NCI-H2227 (cell line): Measurements from ENCODE around the gene ATP13A3.
A peak's percentile ranks its signal among the peaks of the same experiment; 100 is the strongest.
"Not testable (repeated sequence)": the region's sequence is repeated elsewhere in the genome, so short reads cannot be mapped to it uniquely, and the experiment has no call there.

Experiments
- DNase-seq: peaks from one replicate; lab custom pipeline; 2025; ENCODE audit not compliant: unreplicated experiment; lab: John Stamatoyannopoulos, UW

Gene ATP13A3

DNA sequence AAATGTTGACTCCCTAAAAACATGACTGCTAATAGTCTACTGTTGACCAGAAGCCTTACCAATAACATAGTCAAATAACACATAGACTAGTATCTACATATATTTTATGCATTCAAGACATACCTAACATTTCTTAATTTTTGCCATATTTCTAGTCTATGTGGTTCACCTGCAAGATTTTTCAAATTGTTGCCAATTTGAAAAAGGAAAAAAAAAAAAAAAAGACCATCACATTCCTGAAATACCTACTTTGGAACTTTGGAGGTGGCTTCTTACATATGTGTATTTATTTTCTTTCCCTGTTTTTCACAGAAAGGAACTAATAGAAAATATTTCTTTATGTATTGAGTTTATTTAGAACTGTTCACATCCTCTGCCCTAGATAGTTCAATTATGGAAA is 13.4 kb upstream of the ATP13A3 start:
- DNase-seq: no peak

DNA sequence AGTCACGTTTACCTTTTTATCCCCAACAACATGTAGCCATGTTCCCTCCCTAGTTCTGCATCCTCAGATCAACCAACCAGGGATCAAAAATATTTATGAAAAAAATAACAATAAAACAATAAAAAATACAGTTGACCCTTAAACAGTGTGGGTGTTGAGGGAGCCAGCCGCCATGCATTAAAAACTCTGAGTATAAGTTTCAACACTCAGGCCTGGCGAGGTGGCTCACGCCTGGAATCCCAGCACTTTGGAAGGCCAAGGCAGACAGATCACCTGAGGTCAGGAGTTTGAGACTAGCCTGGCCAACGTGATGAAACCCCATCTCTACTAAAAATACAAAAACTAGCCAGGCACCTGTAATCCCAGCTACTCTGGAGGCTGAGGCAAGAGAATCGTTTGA is 12.7 kb upstream of the ATP13A3 start:
- not testable (repeated sequence) for DNase-seq

DNA sequence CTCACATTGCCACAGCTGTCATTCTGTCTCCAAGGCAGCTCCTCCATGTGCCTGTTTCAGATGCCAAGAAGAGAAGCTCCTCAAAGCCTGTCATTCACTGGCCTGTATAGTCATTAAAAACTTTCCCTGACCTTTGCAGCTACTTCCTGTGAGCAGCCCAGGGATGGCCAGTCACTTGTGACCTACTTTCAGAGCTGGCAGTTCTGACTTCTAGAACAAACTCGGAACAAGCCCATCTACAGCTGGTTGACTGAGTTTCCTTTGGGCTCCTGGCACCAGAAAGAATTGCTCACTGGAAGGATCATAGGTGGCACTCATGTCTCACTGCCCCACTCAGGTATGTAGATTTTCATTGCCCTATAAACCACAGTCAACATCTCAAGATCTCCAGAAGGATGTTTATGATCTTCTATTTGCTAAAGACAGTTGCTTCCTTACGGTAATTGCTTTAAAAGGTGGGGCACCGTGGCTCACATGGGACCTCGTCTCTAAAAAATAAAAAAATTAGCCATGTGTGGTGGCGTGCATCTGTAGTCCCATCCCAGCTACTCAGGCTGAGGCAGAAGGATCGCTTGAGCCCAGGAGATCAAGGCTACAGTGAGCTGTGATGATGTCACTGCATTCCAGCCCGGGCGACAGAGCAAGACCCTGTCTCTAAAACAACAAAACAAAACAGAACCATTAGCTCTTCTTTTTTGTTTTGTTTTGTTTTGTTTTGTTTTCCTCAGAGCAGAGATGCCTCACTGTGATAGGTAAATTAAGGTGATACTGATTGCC is 11.2 kb upstream of the ATP13A3 start:
- DNase-seq: no peak

DNA sequence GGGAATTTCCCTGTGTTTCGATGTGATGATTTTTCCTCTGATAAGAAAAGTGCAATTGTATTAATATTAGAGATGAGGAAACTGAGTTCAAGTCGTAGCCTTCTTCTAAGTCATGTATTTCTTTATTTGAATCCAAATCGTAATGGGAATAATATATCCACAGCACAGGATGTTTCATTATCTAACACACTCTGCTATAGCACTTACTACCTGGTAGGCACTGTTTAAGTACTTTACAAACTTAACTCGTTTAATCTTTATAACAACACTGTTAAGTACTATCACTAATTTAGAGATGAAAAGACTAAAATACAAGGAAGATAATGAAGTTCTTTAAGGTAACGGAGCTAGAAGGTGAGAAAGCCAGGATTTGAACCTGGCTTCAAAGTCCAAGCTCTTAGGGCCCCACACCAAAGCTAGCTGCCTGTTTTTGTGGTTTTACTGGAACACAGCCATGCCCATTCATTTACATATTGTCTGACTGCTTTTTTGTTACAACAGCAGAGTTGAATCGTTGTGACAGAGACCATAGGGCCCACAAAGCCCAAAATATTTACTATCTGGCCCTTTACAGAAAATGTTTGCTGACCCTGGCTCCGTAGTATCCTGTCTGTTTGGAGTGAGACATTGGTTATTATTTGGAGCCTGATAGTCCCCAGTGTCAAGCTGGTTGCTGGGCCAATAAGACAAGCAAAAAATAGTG is 9.6 kb upstream of the ATP13A3 start:
- DNase-seq: no peak

DNA sequence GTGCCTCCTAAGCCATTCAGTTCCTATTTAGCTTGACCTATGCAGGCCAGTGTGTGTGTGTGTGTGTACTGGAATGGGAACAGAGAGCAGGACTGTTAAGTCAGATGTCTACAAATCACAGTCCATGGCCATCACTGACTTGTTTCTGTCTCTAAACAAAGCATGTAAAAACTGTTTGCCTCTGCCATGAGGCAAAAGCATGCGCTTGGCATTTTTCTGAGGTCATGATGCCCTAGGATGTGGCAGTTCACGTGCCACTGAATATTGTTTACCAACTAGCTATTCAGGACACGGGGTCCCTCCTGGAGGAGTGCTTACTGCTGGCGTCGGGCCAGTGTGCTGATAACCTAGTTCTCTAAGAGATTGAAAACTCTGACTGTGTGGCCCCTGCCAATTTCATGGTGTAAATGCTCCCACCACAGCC is 8.2 kb upstream of the ATP13A3 start:
- no peak for DNase-seq

DNA sequence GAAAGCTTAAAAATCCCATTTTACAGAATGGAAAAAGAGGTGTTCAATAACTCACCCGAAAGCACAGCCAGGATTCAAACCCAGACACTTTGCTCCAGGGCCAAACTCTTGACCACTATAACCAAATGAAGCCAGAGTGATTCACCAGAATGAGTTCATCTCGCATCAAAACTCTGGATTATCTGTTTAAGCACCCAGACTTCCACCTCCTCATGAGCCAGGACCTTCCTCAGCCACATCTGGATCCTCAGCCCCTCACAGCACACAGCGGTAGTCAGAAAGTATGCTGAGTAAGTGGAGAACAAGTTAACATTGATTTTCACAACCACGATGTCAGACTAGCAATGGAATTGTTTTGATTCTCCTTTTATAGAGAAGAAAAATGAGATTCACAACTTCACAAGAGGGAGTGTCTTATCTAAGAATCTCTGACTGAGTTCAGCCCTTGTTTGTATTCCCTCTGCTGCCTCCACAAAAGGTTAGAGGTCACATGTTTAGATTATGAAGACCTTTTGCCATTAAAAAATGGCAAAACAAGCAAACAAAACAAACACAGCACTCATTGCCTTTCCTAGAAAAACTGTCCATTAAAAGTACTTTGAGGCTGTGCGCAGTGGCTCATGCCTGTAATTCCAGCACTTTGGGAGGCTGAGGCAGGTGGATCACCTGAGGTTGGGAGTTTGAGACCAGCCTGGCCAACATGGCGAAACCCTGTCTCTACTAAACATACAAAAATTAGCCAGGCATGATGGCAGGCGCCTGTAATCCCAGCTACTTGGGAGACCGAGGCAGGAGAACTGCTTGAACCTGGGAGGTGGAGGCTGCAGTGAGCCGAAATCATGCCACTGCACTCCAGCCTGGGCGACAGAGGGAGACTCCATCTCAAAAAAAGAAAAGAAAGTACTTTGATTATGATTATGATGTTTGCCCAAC is 7.5 kb upstream of the ATP13A3 start:
- not testable (repeated sequence) for DNase-seq

DNA sequence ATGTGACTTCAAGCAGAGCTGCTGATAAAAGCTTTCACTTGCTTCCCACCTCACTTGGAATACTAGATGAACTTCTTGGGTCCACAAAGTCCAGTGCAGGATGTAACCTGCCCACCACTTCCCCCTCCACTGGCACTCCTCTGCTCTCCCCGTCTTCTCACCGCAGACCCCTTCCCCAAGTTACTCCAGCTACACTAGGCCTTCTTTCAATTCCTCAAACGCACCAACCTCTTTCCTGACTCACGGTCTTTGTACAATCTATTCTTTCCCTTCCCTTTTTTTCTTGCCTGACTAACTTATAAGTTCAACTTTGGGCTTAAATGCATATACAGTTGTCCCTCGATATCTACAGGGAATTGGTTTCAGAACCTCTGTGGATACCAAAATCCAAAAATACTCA is 5.2 kb upstream of the ATP13A3 start:
- DNase-seq: no peak

DNA sequence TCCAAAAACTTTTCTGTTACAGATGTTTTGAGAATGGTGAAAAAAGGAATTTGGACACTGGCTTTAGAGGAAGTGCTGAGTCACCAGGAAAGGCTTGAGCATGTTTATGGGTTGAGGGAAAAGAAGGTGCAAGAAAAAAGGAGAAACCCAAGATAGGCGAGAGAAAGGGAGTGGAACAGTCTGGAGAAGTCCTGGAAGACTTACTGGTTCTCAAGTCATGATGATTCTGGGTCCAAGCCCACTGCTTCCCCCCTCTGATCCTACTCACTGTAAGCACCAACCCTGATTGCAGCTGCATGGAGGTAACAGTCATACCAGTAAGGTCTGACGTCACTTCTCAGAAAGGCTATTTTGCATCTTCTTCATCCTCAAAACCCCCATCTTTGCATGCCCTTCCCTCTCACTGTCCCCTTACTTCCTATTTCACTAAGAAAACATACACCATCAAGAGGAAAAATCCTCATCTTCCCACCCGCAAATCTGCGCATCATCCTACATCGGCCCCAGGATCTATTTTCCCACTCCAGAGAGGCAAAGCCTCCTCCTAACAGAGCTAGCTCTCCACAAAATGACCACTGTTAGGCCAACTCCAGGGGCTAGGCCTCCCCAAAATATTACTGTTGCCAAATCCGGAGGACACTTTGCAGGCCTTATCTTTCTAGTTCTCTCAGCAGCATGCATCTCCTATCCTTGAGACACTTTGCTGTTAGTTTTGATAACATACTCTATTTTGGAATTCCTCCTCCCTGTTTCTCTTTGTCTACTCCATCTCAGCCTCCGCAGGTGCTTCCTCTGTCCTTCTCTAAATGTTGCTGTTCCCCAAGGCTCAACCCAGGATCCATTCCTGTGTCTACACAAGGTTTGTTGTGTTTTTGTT is 3.2 kb upstream of the ATP13A3 start:
- no peak for DNase-seq

DNA sequence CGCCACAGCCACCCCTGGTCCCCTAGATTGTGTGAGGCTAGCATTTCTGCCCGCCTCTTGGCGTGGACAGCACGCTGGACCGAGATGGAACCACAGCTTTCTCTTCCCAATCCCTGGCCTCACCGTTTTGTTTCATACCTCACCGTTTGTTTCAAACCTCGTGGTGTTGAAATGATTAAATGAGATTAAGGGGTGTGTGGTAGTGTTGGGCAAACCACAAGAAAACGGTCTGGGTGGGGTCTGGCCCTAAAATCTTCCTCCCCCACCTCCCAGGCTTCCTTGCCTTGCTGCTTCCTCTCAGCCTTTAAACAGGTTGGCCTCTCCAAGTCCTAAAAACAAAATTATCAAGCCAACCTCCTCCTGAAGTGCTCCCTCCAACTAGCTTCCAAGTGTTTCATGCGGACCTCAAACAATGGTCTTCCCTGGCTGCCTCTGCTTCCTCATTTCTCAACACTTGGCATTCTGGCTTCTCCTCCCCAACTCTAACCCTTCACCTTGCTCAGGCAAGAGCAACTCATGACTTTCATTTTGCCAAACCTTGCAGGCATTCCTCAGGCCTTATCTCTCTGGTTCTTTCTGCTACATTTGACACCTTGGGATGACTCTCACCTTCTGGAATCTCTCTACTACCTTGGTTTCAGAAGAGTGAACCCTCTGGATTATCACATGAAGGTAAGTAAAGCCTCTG is 1.4 kb upstream of the ATP13A3 start:
- no peak for DNase-seq

DNA sequence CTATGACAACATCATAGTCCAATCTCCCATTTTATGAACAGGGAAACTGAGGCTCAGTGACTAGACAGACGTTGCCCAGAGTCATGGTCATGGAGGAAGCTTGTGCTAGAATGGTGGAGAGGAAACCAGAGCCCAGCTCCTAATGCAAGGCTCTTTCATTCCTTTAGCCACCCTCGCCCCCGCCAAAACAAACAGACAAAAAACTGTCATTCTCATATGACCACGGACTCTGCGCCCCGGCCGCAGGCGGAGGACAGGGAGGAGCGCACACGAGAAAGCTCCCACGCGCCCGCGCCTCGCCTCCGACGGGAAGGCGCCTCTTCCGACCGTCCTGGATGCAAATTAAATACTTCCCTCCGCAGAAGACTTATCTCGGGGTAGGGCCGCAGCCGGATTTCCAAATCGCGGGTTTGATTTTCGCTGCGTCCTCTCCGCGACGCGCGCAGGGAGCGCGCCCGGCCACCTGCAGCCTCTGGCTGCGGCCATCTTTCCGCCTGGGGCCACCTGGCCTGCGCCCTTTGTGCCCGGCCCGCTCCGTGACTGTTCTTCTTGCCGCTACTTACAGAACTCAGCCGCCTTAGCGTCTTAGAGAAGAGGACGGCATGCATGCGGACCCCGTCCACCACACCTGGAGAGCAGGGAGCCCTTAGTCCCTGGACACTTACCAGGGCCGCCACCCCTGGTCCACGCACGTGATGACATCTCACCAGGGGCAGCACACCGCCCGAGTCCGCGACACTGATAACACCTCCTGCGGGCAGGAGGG is 670 bp upstream of the ATP13A3 start:
- peak; percentile 58 for DNase-seq

DNA sequence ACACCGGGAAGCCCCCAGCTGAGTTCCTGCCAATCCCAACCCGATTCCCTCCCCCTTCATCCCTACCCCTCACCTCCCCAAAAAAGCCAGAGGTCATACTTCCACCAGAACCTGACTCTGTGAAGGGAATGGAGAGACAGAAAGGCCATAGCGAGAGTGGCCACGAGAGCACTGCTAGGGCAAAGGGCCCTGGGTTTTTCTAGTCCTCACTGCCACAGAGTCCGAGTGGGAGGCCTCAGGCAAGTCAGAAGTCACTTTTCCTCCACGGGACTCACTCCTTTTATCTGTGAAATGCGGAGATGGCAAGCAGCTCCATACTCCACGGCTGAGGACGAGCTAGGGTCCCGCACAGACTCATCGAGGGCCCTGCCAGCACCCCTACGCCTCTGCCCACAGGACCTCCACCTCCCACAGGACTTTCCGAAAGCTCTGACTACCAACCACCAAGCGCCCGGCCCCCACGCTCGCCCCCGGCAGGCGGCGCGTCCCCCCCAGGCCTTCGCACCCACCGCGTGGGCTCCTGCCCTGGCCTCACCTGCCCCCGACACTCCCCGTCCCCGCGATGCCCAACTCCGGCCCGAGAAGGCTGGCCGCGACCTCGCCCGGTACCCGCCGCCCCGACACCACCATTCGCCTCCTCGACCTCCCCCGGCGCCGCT is 792 bp downstream of the ATP13A3 start:
- DNase-seq: peak; percentile 58

DNA sequence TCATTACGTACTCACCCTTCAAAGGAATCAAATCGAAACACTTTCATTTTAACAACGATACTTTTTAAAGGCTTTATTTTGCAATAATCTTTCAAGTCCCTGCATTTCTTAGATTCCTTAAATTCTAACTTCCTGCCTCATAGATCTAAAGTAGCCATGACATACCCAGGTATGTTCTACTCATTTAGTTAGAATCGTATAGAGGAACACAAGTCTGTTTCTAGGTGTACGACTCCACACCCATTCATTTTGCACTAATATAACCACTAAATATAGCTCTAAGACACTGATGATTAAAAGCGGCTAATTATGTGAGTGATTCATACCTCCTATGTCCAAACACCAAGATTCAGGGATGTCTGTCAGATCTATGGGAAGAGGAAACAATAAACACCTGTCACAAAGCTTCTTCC is 1.3 kb downstream of the ATP13A3 start:
- DNase-seq: no peak

DNA sequence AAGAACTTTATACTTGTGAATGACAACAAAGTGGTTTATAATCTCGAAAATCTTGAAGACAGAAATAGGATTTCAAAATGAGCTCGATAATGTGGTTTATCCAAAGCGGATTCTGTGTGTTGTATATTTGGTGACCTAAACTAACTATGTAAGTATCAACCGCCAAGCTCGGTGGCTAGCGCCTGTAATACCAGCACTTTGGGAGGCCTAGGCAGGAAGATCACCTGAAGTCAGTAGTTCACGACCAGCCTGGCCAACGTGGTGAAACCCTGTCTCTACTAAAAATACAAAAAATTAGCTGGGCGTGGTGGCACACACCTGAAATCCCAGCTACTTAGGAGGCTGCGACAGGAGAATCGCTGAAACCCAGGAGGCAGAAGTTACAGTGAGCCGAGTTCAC is 2.2 kb downstream of the ATP13A3 start:
- DNase-seq: no peak

DNA sequence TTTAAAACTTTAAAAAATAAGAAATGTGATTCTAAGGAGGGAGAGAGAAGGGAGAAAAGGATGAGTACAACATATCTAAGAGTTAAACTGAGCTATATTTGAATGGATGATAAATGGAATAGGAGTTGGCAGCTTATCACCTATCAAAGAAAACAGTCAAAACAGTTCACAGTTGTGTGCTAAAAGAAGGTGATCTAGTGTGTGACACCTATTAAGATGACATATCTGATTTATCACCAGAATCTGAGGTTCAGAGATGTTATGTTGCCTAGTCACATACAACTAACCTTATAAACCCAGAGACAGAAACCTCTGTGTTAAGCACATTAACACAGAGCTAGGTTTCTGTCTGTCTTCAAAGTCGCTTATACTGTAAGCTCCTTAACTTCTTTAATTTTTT is 3.0 kb downstream of the ATP13A3 start:
- no peak for DNase-seq

DNA sequence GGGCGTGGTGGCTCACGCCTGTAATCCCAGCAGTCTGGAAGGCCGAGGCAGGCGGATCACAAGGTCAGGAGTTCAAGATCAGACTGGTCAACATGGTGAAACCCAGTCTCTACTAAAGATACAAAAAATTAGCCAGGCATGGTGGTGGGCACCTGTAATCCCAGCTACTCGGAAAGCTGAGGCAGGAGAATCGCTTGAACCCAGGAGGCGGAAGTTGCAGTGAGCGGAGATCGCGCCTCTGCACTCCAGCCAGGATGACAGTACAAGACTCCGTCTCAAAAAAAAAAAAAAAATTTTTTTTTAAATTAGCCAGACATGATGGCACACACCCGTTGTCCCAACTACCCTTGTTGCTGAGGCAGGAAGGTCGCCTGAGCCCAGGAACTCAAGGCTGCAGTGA is 4.0 kb downstream of the ATP13A3 start:
- DNase-seq: not testable (repeated sequence)

DNA sequence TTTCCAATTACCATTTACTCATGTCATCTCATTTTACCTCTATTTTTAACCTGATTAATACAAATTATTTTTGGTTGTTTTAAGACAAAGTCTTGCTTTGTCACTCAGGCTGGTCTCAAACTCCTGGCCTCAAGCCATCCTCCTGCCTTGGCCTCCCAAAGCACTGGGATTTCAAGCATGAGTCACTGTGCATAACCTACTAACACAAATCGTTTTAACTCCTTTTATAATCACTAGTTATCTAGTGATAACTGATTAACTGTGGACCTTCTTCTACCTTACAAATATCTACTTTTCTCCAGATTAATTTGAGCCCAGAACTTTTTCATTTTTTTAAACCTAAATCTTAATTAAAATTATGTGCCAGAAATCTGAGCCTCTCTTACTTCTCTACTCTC is 4.6 kb downstream of the ATP13A3 start:
- no peak for DNase-seq

DNA sequence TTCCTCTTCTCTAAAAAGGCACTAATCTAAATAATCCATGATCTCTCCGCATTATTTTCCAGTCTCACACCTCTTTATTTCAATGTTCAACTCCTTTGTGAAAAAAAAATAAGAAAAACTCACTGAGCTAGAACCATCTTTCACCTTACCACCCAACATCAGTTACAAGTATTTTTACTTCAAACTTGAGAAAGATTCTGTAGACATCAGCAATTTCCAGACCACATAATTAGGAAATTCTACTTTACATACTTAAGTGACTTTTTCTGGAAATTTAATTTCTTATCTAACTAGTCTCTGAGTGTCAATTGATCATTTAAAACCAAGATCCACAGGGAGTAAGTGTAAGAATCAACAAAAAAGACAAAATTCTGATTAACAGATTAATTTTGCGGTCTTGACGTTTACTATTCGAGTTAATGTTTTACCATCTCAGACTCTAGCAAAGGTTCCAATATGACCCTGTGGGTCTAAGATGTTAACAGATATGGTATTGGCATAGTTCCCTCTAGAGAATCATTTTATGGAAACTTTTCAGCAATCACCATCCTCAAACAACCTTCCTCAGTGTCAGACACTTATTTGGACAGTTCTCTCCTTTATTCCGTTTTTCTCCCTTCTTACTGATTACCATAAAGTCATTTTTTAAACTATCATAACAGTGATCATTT is 5.1 kb downstream of the ATP13A3 start:
- DNase-seq: no peak

DNA sequence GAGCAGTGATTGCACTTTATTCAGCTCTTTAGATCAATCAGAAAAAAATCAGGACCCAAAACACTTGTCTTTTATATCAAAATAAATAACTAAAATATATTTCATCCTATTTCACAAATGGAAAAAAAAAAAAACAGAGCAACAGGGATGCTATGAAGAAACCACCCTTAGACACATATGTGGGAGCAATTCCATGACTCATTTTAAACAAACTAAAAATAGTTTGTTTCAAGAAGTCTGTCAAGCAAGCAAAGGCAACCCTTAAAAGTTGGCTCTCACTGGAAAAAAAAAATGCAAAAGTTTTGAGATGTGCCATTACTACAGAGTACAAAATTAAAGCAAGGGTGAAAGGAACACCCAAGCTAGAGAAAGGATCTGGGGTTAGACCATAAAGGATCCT is 5.7 kb downstream of the ATP13A3 start:
- DNase-seq: no peak
